Loucy (cell line): ENCODE results near the gene LPP.
A peak's percentile ranks its signal among the peaks of the same experiment; 100 is the strongest.

Source experiments
- H2AFZ ChIP-seq: fragments of 200-600 bp; sonication (generic); 2 replicates; pipeline ENCODE4 v1.6.0; 2016; ENCODE audit warnings: antibody characterized with exemption, mild to moderate bottlenecking, low read length, moderate library complexity
- H3F3A ChIP-seq: fragments of 200-600 bp; 2 replicates; pipeline ENCODE4 v1.6.0; 2016; ENCODE audit warnings: antibody characterized with exemption, low read depth, mild to moderate bottlenecking
- H3K27me3 ChIP-seq: fragments of 200-600 bp; sonication (generic); 2 replicates; pipeline ENCODE4 v1.6.1; 2014; ENCODE audit warnings: low read length, mild to moderate bottlenecking; ENCODE audit not compliant: insufficient read depth, poor library complexity, severe bottlenecking
- H3K36me3 ChIP-seq: fragments of 200-600 bp; sonication (generic); 2 replicates; pipeline ENCODE4 v1.6.1; 2016; ENCODE audit warnings: low read length; ENCODE audit not compliant: insufficient read depth
- H3K4me1 ChIP-seq: fragments of 200-600 bp; sonication (generic); 2 replicates; pipeline ENCODE4 v1.5.1; 2014; ENCODE audit warnings: low read length, mild to moderate bottlenecking; ENCODE audit not compliant: insufficient read depth, poor library complexity, severe bottlenecking
- H3K4me2 ChIP-seq: fragments of 200-600 bp; sonication (generic); 2 replicates; pipeline ENCODE4 v1.6.0; 2014; ENCODE audit warnings: antibody characterized with exemption, low read length, low read depth, mild to moderate bottlenecking; ENCODE audit not compliant: poor library complexity, severe bottlenecking
- H3K4me3 ChIP-seq: fragments of 200-600 bp; sonication (generic); 2 replicates; pipeline ENCODE4 v1.5.1; 2014; ENCODE audit warnings: low read length, mild to moderate bottlenecking, mixed read lengths; ENCODE audit not compliant: poor library complexity, severe bottlenecking
- H3K79me2 ChIP-seq: fragments of 200-600 bp; sonication (generic); 2 replicates; pipeline ENCODE4 v1.6.1; 2014; ENCODE audit warnings: low read length; ENCODE audit not compliant: insufficient read depth
- H3K9ac ChIP-seq: fragments of 200-600 bp; sonication (generic); 2 replicates; pipeline ENCODE4 v1.6.0; 2014; ENCODE audit warnings: mild to moderate bottlenecking, low read depth, low read length, moderate library complexity; ENCODE audit not compliant: poor library complexity, severe bottlenecking
- H3K9me2 ChIP-seq: fragments of 200-600 bp; sonication (generic); replicated peaks from 2 replicates; pipeline ENCODE4 v1.6.1; 2016; ENCODE audit warnings: low read depth, low read length, mixed read lengths
- H3K9me3 ChIP-seq: fragments of 200-600 bp; sonication (generic); 2 replicates; pipeline ENCODE4 v1.6.1; 2014; ENCODE audit warnings: mild to moderate bottlenecking, antibody characterized with exemption, low read length, low read depth; ENCODE audit not compliant: insufficient read depth
- H4K20me1 ChIP-seq: fragments of 200-600 bp; sonication (generic); 2 replicates; pipeline ENCODE4 v1.6.0; 2014; ENCODE audit warnings: antibody characterized with exemption, low read length, mild to moderate bottlenecking; ENCODE audit not compliant: insufficient read depth, poor library complexity, severe bottlenecking
- CTCF ChIP-seq: fragments of 200-600 bp; sonication (generic); conservative IDR thresholded peaks from 2 replicates; pipeline ENCODE4 v1.5.1; 2014; ENCODE audit warnings: mild to moderate bottlenecking, antibody characterized with exemption, low read length
- EZH2phosphoT487 ChIP-seq: fragments of 200-600 bp; IDR thresholded peaks from 2 replicates; pipeline ENCODE4 v1.6.1; 2018; ENCODE audit warnings: antibody characterized with exemption, mild to moderate bottlenecking, moderate library complexity, borderline replicate concordance

Gene LPP

GRCh38 chr3:188160751-188161150 is 6.8 kb downstream of the LPP start:
- H3F3A ChIP-seq: no peaks in the 10 kb centered on the region; the same call in 1 of the 2 replicates
- H2AFZ ChIP-seq: no peak overlapping the region
- TF ChIP-seq CTCF (no peak), EZH2phosphoT487 (no peak)
- H3K36me3 ChIP-seq: no peaks in the 10 kb centered on the region
- H3K9me2 ChIP-seq: no peaks in the 10 kb centered on the region
- peaks cover 80% of the 10 kb centered on the region for H3K79me2 ChIP-seq
- H3K9ac ChIP-seq: no peak overlapping the region
- H3K4me2 ChIP-seq: peak overlapping the region; percentile 17
- peaks cover 56% of the 10 kb centered on the region for H3K4me1 ChIP-seq
- H3K4me3 ChIP-seq: no peak overlapping the region
- H3K9me3 ChIP-seq: no peaks in the 10 kb centered on the region
- H3K27me3 ChIP-seq: no peaks in the 10 kb centered on the region
- no peaks in the 10 kb centered on the region for H4K20me1 ChIP-seq

GRCh38 chr3:188164248-188164687 is 10.3 kb downstream of the LPP start:
- H3K4me2 ChIP-seq: peak overlapping the region; percentile 26
- no peaks in the 10 kb centered on the region for H4K20me1 ChIP-seq
- no peaks in the 10 kb centered on the region for H3K9me2 ChIP-seq
- H3K9ac ChIP-seq: no peak overlapping the region
- H2AFZ ChIP-seq: no peak overlapping the region
- H3K4me1 ChIP-seq: peaks cover 31% of the 10 kb centered on the region
- no peaks in the 10 kb centered on the region for H3F3A ChIP-seq
- H3K27me3 ChIP-seq: no peaks in the 10 kb centered on the region
- H3K79me2 ChIP-seq: peaks cover 78% of the 10 kb centered on the region
- no peaks in the 10 kb centered on the region for H3K9me3 ChIP-seq
- no peaks in the 10 kb centered on the region for H3K36me3 ChIP-seq
- H3K4me3 ChIP-seq: no peak overlapping the region
- TF ChIP-seq EZH2phosphoT487 (no peak), CTCF (no peak)

GRCh38 chr3:188165596-188165995 is 11.6 kb downstream of the LPP start:
- no peaks in the 10 kb centered on the region for H3K36me3 ChIP-seq
- no peak overlapping the region for H3K9ac ChIP-seq
- H3K4me2 ChIP-seq: no peak overlapping the region
- H3F3A ChIP-seq: no peaks in the 10 kb centered on the region
- no peaks in the 10 kb centered on the region for H4K20me1 ChIP-seq
- peaks cover 74% of the 10 kb centered on the region for H3K79me2 ChIP-seq
- H3K4me1 ChIP-seq: peaks cover 27% of the 10 kb centered on the region
- no peaks in the 10 kb centered on the region for H3K9me2 ChIP-seq
- no peaks in the 10 kb centered on the region for H3K9me3 ChIP-seq
- no peak overlapping the region for H2AFZ ChIP-seq
- H3K4me3 ChIP-seq: no peak overlapping the region
- TF ChIP-seq EZH2phosphoT487 (no peak), CTCF (no peak)
- no peaks in the 10 kb centered on the region for H3K27me3 ChIP-seq
